ENCODE measurements around the gene CCL14.

Gene CCL14

DNA sequence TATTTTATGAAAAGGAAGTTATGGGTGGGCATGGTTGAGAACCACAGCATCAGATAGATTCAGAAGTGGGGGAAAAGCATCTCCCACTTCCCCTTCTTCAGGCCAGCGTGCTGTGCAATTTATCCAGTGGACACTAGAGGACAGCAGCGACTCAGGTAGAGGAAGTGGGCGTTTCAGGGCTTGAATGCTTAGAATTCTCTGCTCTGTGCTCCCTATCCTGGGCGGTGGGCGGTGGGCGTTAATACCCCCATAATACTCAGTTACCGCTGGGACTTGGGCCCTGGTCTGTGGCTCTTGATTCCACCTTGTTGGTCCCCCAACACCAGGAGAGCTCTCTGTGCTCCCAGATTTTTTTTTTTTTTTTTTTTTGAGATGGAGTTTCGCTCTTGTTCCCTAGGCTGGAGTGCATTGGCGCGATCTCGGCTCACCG, 39.4 kb downstream of the CCL14 start:
- DNase-seq, result peak; percentile 44
- no peaks in the 10 kb centered on the region for H3K9me3 ChIP-seq (ENCODE audit: control insufficient read depth, low read length)
- H3K14ac ChIP-seq (ENCODE audit: low read length in 2 of 2), result no peak overlapping the region
- no peak overlapping the region for H4K8ac ChIP-seq (ENCODE audit: low read length)
- no peak overlapping the region for H2BK12ac ChIP-seq (ENCODE audit: low read length in 2 of 2)
- 42% methylated on average over 12 of the region's 12 CpGs for WGBS
- no peak overlapping the region for H2BK15ac ChIP-seq (ENCODE audit: low read depth, poor library complexity, severe bottlenecking)
- H3K27me3 ChIP-seq (ENCODE audit: control insufficient read depth in 1 of 2, insufficient read depth in 1 of 2, low read length in 2 of 2), result peaks cover 5 to 23% of the 10 kb centered on the region in 2 experiments
- no peak overlapping the region for H2BK120ac ChIP-seq (ENCODE audit: low read depth, low read length)
- H2AFZ ChIP-seq (ENCODE audit: low read depth, low read length), result no peak overlapping the region
- no peaks in the 10 kb centered on the region for H3K79me1 ChIP-seq (replicated peaks; ENCODE audit: low read length, poor library complexity, severe bottlenecking)
- H3K4me3 ChIP-seq (ENCODE audit: insufficient read depth in 1 of 2, low read depth in 1 of 2, low read length in 2 of 2), result no peak overlapping the region
- no peak overlapping the region for H3K18ac ChIP-seq (ENCODE audit: low read depth in 1 of 2, low read length in 2 of 2)
- H3K36me3 ChIP-seq (ENCODE audit: control insufficient read depth in 1 of 2, insufficient read depth in 2 of 2, low read depth in 1 of 2, low read length in 2 of 2), result no peaks in the 10 kb centered on the region
- no peak overlapping the region for H2AK5ac ChIP-seq (ENCODE audit: low read length, severe bottlenecking)
- peaks cover 4% of the 10 kb centered on the region for H3K4me1 ChIP-seq (ENCODE audit: control insufficient read depth, insufficient read depth, low read depth, low read length)
- no peak overlapping the region for H3K4me2 ChIP-seq (ENCODE audit: low read length, poor library complexity, severe bottlenecking)
- peak overlapping the region; percentile 48 for H3K9ac ChIP-seq (ENCODE audit: low read length)
- H3K27ac ChIP-seq (ENCODE audit: low read length, poor library complexity, severe bottlenecking), result no peak overlapping the region
- H3K23ac ChIP-seq (ENCODE audit: low read length in 2 of 2), result no peak overlapping the region
- H3K4ac ChIP-seq (ENCODE audit: low read depth in 1 of 2, low read length in 2 of 2), result no peak overlapping the region
- no peak overlapping the region for H2BK5ac ChIP-seq (ENCODE audit: low read depth, low read length, poor library complexity, severe bottlenecking)
- no peak overlapping the region for H4K91ac ChIP-seq (ENCODE audit: low read length)

DNA sequence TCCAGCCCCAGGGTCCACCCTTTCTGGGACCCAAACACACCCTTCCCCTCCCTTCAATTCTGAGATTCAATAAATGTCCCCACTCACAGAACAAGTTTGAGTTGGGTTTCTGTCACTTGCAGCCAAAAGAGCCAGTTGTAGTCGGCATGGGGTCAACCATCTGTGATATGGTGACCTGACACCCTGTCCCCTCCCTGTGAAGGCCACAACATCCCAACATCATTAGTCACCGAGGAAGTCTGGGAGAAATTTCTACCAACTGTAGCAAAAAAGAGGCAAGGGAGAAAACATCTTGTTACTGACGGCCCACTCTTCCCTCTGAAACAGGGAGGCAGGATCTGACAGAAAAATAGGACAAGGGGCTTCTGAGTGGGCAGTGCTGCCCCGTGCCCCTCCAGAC, 42.4 kb downstream of the CCL14 start:
- Histone ChIP-seq H2AK5ac (ENCODE audit: low read length, severe bottlenecking) (no peak overlapping the region), H3K9me3 (ENCODE audit: control insufficient read depth, low read length) (no peaks in the 10 kb centered on the region), H2BK120ac (ENCODE audit: low read depth, low read length) (no peak overlapping the region), H3K14ac (ENCODE audit: low read length in 2 of 2) (no peak overlapping the region), H2BK5ac (ENCODE audit: low read depth, low read length, poor library complexity, severe bottlenecking) (no peak overlapping the region), H3K79me1 (replicated peaks; ENCODE audit: low read length, poor library complexity, severe bottlenecking) (no peaks in the 10 kb centered on the region), H2BK12ac (ENCODE audit: low read length in 2 of 2) (no peak overlapping the region), H2AFZ (ENCODE audit: low read depth, low read length) (no peak overlapping the region), H4K91ac (ENCODE audit: low read length) (no peak overlapping the region), H3K4me2 (ENCODE audit: low read length, poor library complexity, severe bottlenecking) (no peak overlapping the region), H3K4me1 (ENCODE audit: control insufficient read depth, insufficient read depth, low read depth, low read length) (peaks cover 4% of the 10 kb centered on the region), H3K4ac (ENCODE audit: low read depth in 1 of 2, low read length in 2 of 2) (no peak overlapping the region), H3K4me3 (ENCODE audit: insufficient read depth in 1 of 2, low read depth in 1 of 2, low read length in 2 of 2) (no peak overlapping the region), H3K9ac (ENCODE audit: low read length) (no peak overlapping the region), H3K27ac (ENCODE audit: low read length, poor library complexity, severe bottlenecking) (no peak overlapping the region), H3K23ac (ENCODE audit: low read length in 2 of 2) (no peak overlapping the region), H3K18ac (ENCODE audit: low read depth in 1 of 2, low read length in 2 of 2) (no peak overlapping the region), H3K27me3 (ENCODE audit: control insufficient read depth in 1 of 2, insufficient read depth in 1 of 2, low read length in 2 of 2) (peaks cover 0 to 12% of the 10 kb centered on the region in 2 experiments), H2BK15ac (ENCODE audit: low read depth, poor library complexity, severe bottlenecking) (no peak overlapping the region), H4K8ac (ENCODE audit: low read length) (no peak overlapping the region), H3K36me3 (ENCODE audit: control insufficient read depth in 1 of 2, insufficient read depth in 2 of 2, low read depth in 1 of 2, low read length in 2 of 2) (no peaks in the 10 kb centered on the region)
- DNase-seq, result no peak
- 71% methylated on average over 4 of the region's 4 CpGs for WGBS

DNA sequence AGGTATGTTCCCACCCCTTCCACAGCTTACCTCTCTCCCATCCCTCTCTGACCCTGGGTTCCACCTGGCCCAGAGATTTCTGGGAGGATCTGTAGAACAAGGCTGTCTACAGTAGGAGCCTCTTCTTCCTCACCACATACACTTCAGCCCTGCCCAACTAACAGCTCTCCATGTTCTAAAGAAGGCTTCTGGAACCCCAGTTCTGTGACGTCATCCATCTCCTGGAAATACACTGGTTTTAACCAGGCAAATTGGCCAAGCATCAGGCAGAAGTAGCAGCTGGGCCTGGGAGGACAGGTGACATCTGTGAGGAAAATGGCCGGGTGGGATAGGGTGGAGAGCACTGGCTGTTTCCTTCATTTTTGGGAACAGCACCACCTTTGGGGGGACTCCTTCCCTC, 43.0 kb downstream of the CCL14 start, which contains the start of gene LYZL6:
TSS of gene LYZL6 (minus strand) at position 177 of the 400 bp plus-strand sequence. CDS start 4,357 bp downstream, outside the sequence.
- Histone ChIP-seq H2AFZ (ENCODE audit: low read depth, low read length) (no peak within 1 kb of the TSS), H3K27me3 (ENCODE audit: control insufficient read depth in 1 of 2, insufficient read depth in 1 of 2, low read length in 2 of 2) (peaks cover 0 to 12% of the 10 kb centered on the region in 2 experiments), H3K4me3 (ENCODE audit: insufficient read depth in 1 of 2, low read depth in 1 of 2, low read length in 2 of 2) (no peak within 1 kb of the TSS), H3K14ac (ENCODE audit: low read length in 2 of 2) (no peak within 1 kb of the TSS), H2BK5ac (ENCODE audit: low read depth, low read length, poor library complexity, severe bottlenecking) (no peak within 1 kb of the TSS), H3K4ac (ENCODE audit: low read depth in 1 of 2, low read length in 2 of 2) (no peak within 1 kb of the TSS), H3K18ac (ENCODE audit: low read depth in 1 of 2, low read length in 2 of 2) (no peak within 1 kb of the TSS), H2BK15ac (ENCODE audit: low read depth, poor library complexity, severe bottlenecking) (no peak within 1 kb of the TSS), H3K4me1 (ENCODE audit: control insufficient read depth, insufficient read depth, low read depth, low read length) (peaks cover 4% of the 10 kb centered on the region), H3K27ac (ENCODE audit: low read length, poor library complexity, severe bottlenecking) (no peak within 1 kb of the TSS), H2AK5ac (ENCODE audit: low read length, severe bottlenecking) (no peak within 1 kb of the TSS), H3K36me3 (ENCODE audit: control insufficient read depth in 1 of 2, insufficient read depth in 2 of 2, low read depth in 1 of 2, low read length in 2 of 2) (no peaks in the 10 kb centered on the region), H3K9me3 (ENCODE audit: control insufficient read depth, low read length) (no peaks in the 10 kb centered on the region), H3K79me1 (replicated peaks; ENCODE audit: low read length, poor library complexity, severe bottlenecking) (no peaks in the 10 kb centered on the region), H2BK12ac (ENCODE audit: low read length in 2 of 2) (no peak within 1 kb of the TSS), H3K9ac (ENCODE audit: low read length) (no peak within 1 kb of the TSS), H4K91ac (ENCODE audit: low read length) (no peak within 1 kb of the TSS), H4K8ac (ENCODE audit: low read length) (no peak within 1 kb of the TSS), H3K23ac (ENCODE audit: low read length in 2 of 2) (no peak within 1 kb of the TSS), H3K4me2 (ENCODE audit: low read length, poor library complexity, severe bottlenecking) (no peak within 1 kb of the TSS), H2BK120ac (ENCODE audit: low read depth, low read length) (no peak within 1 kb of the TSS)
- DNase-seq, result no peak
- WGBS, result 94% methylated on average over 2 of the region's 2 CpGs

DNA sequence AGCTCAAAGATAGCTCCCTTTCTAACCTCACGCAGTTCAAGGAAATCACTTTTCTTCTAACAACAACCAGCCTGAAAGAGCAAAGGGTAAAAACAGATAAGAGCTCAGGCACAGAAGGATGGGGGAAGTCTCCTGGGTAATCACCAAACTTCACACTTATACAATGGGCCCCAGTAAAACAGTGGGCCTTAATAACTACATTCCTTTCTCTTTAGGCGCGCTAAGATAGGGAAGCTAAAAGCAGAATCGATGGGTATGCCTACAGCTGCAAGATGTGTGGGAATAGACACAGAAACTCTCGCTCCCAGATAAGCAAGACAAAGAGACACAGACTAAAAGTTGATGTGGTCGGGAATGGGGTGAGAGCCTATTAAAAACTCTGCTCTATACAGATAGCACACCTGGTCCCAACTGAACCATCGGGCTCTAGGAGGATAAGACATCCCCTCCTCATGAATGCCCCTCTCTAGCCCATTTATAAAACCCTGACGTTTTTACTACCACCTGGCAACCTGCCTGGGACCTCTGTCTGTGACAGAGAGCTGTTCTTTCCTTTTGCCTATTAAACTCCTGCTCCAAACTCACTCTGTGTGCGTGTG, 43.8 kb downstream of the CCL14 start:
- 81% methylated on average over 8 of the region's 9 CpGs for WGBS

More for the DNA sequence above, 43.8 kb downstream of the CCL14 start:
- H3K27me3 ChIP-seq (ENCODE audit: control insufficient read depth in 1 of 2, insufficient read depth in 1 of 2, low read length in 2 of 2), result peaks cover 0 to 12% of the 10 kb centered on the region in 2 experiments
- H4K8ac ChIP-seq (ENCODE audit: low read length), result no peak overlapping the region
- no peak overlapping the region for H3K9ac ChIP-seq (ENCODE audit: low read length)
- DNase-seq, result no peak
- no peak overlapping the region for H2BK15ac ChIP-seq (ENCODE audit: low read depth, poor library complexity, severe bottlenecking)
- no peak overlapping the region for H2BK120ac ChIP-seq (ENCODE audit: low read depth, low read length)
- no peak overlapping the region for H2BK12ac ChIP-seq (ENCODE audit: low read length in 2 of 2)
- peaks cover 4% of the 10 kb centered on the region for H3K4me1 ChIP-seq (ENCODE audit: control insufficient read depth, insufficient read depth, low read depth, low read length)
- H3K4ac ChIP-seq (ENCODE audit: low read depth in 1 of 2, low read length in 2 of 2), result no peak overlapping the region
- no peaks in the 10 kb centered on the region for H3K9me3 ChIP-seq (ENCODE audit: control insufficient read depth, low read length)
- H3K14ac ChIP-seq (ENCODE audit: low read length in 2 of 2), result no peak overlapping the region
- H3K36me3 ChIP-seq (ENCODE audit: control insufficient read depth in 1 of 2, insufficient read depth in 2 of 2, low read depth in 1 of 2, low read length in 2 of 2), result no peaks in the 10 kb centered on the region
- H3K27ac ChIP-seq (ENCODE audit: low read length, poor library complexity, severe bottlenecking), result no peak overlapping the region
- H2AK5ac ChIP-seq (ENCODE audit: low read length, severe bottlenecking), result no peak overlapping the region
- H4K91ac ChIP-seq (ENCODE audit: low read length), result no peak overlapping the region
- no peaks in the 10 kb centered on the region for H3K79me1 ChIP-seq (replicated peaks; ENCODE audit: low read length, poor library complexity, severe bottlenecking)
- H2AFZ ChIP-seq (ENCODE audit: low read depth, low read length), result no peak overlapping the region
- H3K18ac ChIP-seq (ENCODE audit: low read depth in 1 of 2, low read length in 2 of 2), result no peak overlapping the region
- H3K4me2 ChIP-seq (ENCODE audit: low read length, poor library complexity, severe bottlenecking), result no peak overlapping the region
- no peak overlapping the region for H3K23ac ChIP-seq (ENCODE audit: low read length in 2 of 2)
- H2BK5ac ChIP-seq (ENCODE audit: low read depth, low read length, poor library complexity, severe bottlenecking), result no peak overlapping the region
- no peak overlapping the region for H3K4me3 ChIP-seq (ENCODE audit: insufficient read depth in 1 of 2, low read depth in 1 of 2, low read length in 2 of 2)
